SK-N-SH (cell line): Measurements from ENCODE around the gene NTMT2.

Experiments
- EZH2phosphoT487 ChIP-seq: fragments of 200-600 bp; sonication (generic); IDR thresholded peaks from 2 replicates; pipeline ENCODE4 v1.6.1; 2017; ENCODE audit warnings: low read depth, mixed run types, mild to moderate bottlenecking, antibody characterized with exemption, moderate library complexity, borderline replicate concordance
- GABPA ChIP-seq: IDR thresholded peaks from 2 replicates; pipeline ENCODE4 v1.4.0; 2012; ENCODE audit warnings: low read depth, mild to moderate bottlenecking
- JUND ChIP-seq: IDR thresholded peaks from 2 replicates; pipeline ENCODE4 v1.4.0; 2012
- NFIC ChIP-seq: IDR thresholded peaks from 2 replicates; pipeline ENCODE4 v1.4.0; 2012; ENCODE audit warnings: borderline replicate concordance
- NRF1 ChIP-seq: IDR thresholded peaks from 2 replicates; pipeline ENCODE4 v1.6.1; 2012; ENCODE audit warnings: low read depth, mild to moderate bottlenecking, low read length
- POLR2AphosphoS5 ChIP-seq: IDR thresholded peaks from 2 replicates; pipeline ENCODE4 v1.6.1; 2012; ENCODE audit warnings: low read depth, low read length
- RAD21 ChIP-seq: IDR thresholded peaks from 2 replicates; pipeline ENCODE4 v1.6.1; 2012; ENCODE audit warnings: mild to moderate bottlenecking, low read length
- RFX5 ChIP-seq: IDR thresholded peaks from 2 replicates; pipeline ENCODE4 v1.6.1; 2012; ENCODE audit warnings: mild to moderate bottlenecking, improper control_type of control experiment, low read length
- SIN3A ChIP-seq: IDR thresholded peaks from 2 replicates; pipeline ENCODE4 v1.6.1; 2012; ENCODE audit warnings: low read depth, mild to moderate bottlenecking, low read length, moderate library complexity, borderline replicate concordance
- TCF12 ChIP-seq: IDR thresholded peaks from 2 replicates; pipeline ENCODE4 v1.4.0; 2012
- TF ChIP-seq, protein P1 (sequence below): fragments of 200-600 bp; sonication (generic); IDR thresholded peaks from 2 replicates; pipeline ENCODE4 v1.6.1; 2017; ENCODE audit warnings: antibody characterized with exemption, mild to moderate bottlenecking, moderate library complexity
- TF ChIP-seq, protein P2 (sequence below): IDR thresholded peaks from 2 replicates; pipeline ENCODE4 v1.4.0; 2012; ENCODE audit warnings: low read depth, borderline replicate concordance

DNA sequence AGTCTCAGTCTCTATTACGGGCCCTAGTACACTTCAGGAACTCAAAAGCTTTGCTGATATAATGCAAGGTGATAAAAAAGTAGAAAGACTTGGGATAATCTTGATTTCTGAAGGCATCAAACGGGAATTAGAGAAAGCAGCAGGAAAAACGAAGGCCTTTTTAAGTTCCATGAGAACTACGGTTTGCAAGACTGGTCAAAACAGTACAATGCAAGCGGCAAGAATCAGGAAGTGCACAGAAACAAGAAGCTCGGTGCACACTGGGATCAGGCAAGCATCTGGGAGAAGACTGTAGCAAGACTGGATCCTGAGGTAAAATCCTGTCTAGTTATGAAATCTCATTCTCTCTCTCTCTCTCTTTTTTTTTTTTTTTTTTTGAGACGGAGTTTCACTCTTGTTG is 28.6 kb downstream of the NTMT2 start:
- TF ChIP-seq JUND (no peak), TCF12 (no peak), GABPA (no peak), RAD21 (no peak), EZH2phosphoT487 (no peak), NRF1 (no peak), POLR2AphosphoS5 (no peak), NFIC (no peak), RFX5 (no peak), SIN3A (no peak)
- TF ChIP-seq, protein P1, sequence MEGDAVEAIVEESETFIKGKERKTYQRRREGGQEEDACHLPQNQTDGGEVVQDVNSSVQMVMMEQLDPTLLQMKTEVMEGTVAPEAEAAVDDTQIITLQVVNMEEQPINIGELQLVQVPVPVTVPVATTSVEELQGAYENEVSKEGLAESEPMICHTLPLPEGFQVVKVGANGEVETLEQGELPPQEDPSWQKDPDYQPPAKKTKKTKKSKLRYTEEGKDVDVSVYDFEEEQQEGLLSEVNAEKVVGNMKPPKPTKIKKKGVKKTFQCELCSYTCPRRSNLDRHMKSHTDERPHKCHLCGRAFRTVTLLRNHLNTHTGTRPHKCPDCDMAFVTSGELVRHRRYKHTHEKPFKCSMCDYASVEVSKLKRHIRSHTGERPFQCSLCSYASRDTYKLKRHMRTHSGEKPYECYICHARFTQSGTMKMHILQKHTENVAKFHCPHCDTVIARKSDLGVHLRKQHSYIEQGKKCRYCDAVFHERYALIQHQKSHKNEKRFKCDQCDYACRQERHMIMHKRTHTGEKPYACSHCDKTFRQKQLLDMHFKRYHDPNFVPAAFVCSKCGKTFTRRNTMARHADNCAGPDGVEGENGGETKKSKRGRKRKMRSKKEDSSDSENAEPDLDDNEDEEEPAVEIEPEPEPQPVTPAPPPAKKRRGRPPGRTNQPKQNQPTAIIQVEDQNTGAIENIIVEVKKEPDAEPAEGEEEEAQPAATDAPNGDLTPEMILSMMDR, result no peak
- TF ChIP-seq, protein P2, sequence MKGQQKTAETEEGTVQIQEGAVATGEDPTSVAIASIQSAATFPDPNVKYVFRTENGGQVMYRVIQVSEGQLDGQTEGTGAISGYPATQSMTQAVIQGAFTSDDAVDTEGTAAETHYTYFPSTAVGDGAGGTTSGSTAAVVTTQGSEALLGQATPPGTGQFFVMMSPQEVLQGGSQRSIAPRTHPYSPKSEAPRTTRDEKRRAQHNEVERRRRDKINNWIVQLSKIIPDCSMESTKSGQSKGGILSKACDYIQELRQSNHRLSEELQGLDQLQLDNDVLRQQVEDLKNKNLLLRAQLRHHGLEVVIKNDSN, result no peak
